HFFc6 (cell line): Measurements from ENCODE around the gene ACTN4. TPM values are rescaled to one million over a fixed set of nuclear protein-coding genes. Genes with fewer than 3 reads are reported as not detected.

Source experiments
- DNase-seq: peaks from one replicate; pipeline ENCODE4 v3.0.0-alpha.2; 2018
- H3K27ac Mint-ChIP-seq: 2 replicates; pipeline ENCODE4 v1.8.0; 2020; ENCODE audit warnings: mild to moderate bottlenecking, mixed read lengths
- H3K27me3 Mint-ChIP-seq: 2 replicates; pipeline ENCODE4 v1.8.0; 2021; ENCODE audit warnings: mild to moderate bottlenecking, moderate library complexity, mixed read lengths; ENCODE audit not compliant: insufficient read depth
- H3K36me3 Mint-ChIP-seq: 2 replicates; pipeline ENCODE4 v1.8.0; 2021; ENCODE audit warnings: low read depth, mixed read lengths
- H3K4me1 Mint-ChIP-seq: 2 replicates; pipeline ENCODE4 v1.8.0; 2020; ENCODE audit warnings: low read depth, mixed read lengths
- H3K4me3 Mint-ChIP-seq: 2 replicates; pipeline ENCODE4 v1.8.0; 2020; ENCODE audit warnings: mild to moderate bottlenecking, moderate library complexity, mixed read lengths
- H3K9me3 Mint-ChIP-seq: 2 replicates; pipeline ENCODE4 v1.8.0; 2020; ENCODE audit warnings: mild to moderate bottlenecking, mixed read lengths
- CTCF ChIP-seq: fragments of 200-600 bp; sonication (generic); IDR thresholded peaks from 2 replicates; pipeline ENCODE4 v1.5.0; 2021; ENCODE audit warnings: antibody characterized with exemption, mild to moderate bottlenecking
- total RNA-seq, 6 experiments: library from RNA; stranded (reverse); fragmentation: NEBNext Ultra II Directional; extraction: Animal tissue kit (Norgen Biotek cat#: 25700); gene quantifications; 2 replicates in 1 of 6; 3 replicates in 5 of 6; pipeline ENCODE4 v1.2.3, GENCODE V29; 2021

Gene ACTN4
- total RNA-seq, 6 experiments from 2014 or later, result 972 to 1,299 (median 1,250) TPM

GRCh38 chr19:38714354-38714778, 66.9 kb downstream of the ACTN4 start:
- no peak for TF ChIP-seq CTCF
- Mint-ChIP-seq H3K4me3 (no peak overlapping the region), H3K36me3 (peaks cover 37% of the 10 kb centered on the region), H3K4me1 (peaks cover 41% of the 10 kb centered on the region), H3K27ac (no peak overlapping the region), H3K9me3 (peaks cover 11% of the 10 kb centered on the region; the same call in 1 of the 2 replicates), H3K27me3 (peaks cover 47% of the 10 kb centered on the region)
- DNase-seq, result no peak

GRCh38 chr19:38715555-38715954, 68.1 kb downstream of the ACTN4 start:
- Mint-ChIP-seq H3K27me3 (peaks cover 44% of the 10 kb centered on the region), H3K4me1 (peaks cover 34% of the 10 kb centered on the region), H3K27ac (no peak overlapping the region), H3K36me3 (peaks cover 32% of the 10 kb centered on the region), H3K4me3 (no peak overlapping the region), H3K9me3 (peaks cover 11% of the 10 kb centered on the region; the same call in 1 of the 2 replicates)
- no peak for TF ChIP-seq CTCF
- DNase-seq, result no peak

- no peak for DNase-seq
- Mint-ChIP-seq H3K27ac (no peak overlapping the region), H3K36me3 (peaks cover 23% of the 10 kb centered on the region), H3K27me3 (peaks cover 34% of the 10 kb centered on the region), H3K9me3 (peaks cover 6% of the 10 kb centered on the region; the same call in 1 of the 2 replicates), H3K4me3 (no peak overlapping the region), H3K4me1 (peaks cover 19% of the 10 kb centered on the region)
- TF ChIP-seq CTCF, result no peak
Measured at GRCh38 chr19:38717051-38717450, 69.6 kb downstream of the ACTN4 start.

- Mint-ChIP-seq H3K36me3 (peaks cover 22% of the 10 kb centered on the region), H3K4me3 (no peak overlapping the region; the same call in 1 of the 2 replicates), H3K4me1 (peaks cover 17% of the 10 kb centered on the region), H3K9me3 (peaks cover 6% of the 10 kb centered on the region; the same call in 1 of the 2 replicates), H3K27ac (0 out of 2 replicates have a peak overlapping the region, but pooled peaks have one; percentile 45), H3K27me3 (peaks cover 40% of the 10 kb centered on the region)
- TF ChIP-seq CTCF, result no peak
- no peak for DNase-seq
Measured at GRCh38 chr19:38717855-38718254, 70.4 kb downstream of the ACTN4 start.

- Mint-ChIP-seq H3K4me1 (0 out of 2 replicates have a peak, but pooled peaks cover 11% of the 10 kb centered on the region), H3K27ac (peak overlapping the region; percentile 45), H3K9me3 (peaks cover 6% of the 10 kb centered on the region; the same call in 1 of the 2 replicates), H3K4me3 (no peak overlapping the region; the same call in 1 of the 2 replicates), H3K36me3 (peaks cover 16% of the 10 kb centered on the region), H3K27me3 (peaks cover 35% of the 10 kb centered on the region)
- DNase-seq, result peak; percentile 32
- peak; percentile 55; the same call in 1 of the 2 replicates for TF ChIP-seq CTCF
Measured at GRCh38 chr19:38718747-38719543, 71.5 kb downstream of the ACTN4 start.
